Activated CD8-positive, alpha-beta memory T cell treated with anti-CD3 and anti-CD28 coated beads, Interleukin-2, amount 50 U/mL, for 48 hours (primary cell): Measurements from ENCODE around the gene LRFN5.
"Not testable (repeated sequence)": the region's sequence is repeated elsewhere in the genome, so short reads cannot be mapped to it uniquely, and the experiment has no call there.

Source experiments
- DNase-seq: peaks from one replicate; pipeline ENCODE4 v3.0.0-alpha.2; 2020

LRFN5 gene

DNA sequence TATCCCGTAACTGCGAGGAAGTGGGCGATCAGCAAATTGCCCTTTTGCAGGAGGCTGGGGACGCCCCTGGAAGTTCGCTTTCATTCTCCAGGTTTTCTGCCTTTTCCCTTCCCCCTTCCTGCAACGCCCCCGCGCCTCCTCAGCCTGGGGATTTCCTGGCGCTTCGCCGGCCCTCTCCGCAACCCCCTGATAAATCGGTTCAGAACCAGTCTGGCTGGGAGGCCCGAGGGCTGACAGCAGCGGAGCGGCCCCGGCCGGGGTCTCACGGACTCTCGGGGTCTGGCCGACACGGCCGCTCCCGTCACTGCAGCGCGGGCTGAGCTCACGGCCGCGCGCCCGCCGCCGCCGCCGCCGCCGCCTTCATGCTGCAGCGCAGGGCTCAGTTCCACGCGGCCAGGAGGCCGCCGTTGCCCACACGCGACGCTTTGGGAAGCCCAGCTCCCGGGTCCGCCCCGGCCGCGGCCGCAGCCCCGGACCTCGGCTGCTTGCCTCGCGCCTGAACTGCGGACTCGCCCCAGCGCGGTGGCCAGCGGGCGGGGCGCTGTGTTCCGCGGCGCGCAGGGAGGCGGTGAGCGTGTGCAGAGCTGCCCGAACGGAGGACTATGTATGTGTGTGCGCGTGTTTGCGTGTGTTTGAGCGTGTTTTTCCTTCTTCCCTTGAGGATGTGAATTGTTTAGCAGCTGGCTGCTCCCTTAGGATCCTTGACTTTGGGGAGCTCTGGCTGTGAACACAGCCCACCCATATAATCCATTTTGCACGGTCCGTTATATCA is at the start of gene LRFN5:
Gene LRFN5, plus strand, starts transcription at position 345 of the 772 bp plus-strand sequence.
- DNase-seq = peak; percentile 53

DNA sequence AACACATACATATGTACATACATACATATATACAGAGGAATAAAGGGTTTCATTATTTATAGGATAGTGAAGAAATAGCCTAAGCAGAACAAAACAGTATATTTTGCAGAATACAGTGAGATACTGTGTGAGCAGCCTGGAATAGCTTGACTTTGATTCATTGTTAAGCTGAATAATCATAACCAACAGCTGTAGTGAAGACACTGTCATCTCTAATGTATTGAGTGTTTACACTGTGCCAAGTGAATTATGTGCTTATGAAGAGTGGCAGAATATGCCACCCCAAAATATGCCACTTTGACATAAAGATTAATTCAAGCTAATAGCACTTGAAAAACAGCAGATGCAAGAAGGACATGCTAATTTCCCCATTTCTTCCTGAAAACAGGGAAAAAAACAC is 48.2 kb upstream of the LRFN5 start:
- no peak for DNase-seq

DNA sequence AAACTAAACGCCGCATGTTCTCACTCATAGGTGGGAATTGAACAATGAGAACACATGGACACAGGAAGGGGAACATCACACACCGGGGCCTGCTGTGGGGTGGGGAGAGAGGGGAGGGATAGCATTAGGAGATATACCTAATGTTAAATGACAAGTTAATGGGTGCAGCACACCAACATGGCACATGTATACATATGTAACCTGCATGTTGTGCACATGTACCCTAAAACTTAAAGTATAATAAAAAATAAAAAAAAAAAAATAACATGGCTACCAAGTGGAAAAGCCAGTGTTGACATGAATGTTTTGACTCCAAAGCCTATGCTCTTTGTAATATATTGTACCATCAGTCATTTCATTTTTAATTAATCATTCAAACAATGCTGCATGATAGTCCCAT is 39.8 kb upstream of the LRFN5 start:
- DNase-seq = not testable (repeated sequence)

DNA sequence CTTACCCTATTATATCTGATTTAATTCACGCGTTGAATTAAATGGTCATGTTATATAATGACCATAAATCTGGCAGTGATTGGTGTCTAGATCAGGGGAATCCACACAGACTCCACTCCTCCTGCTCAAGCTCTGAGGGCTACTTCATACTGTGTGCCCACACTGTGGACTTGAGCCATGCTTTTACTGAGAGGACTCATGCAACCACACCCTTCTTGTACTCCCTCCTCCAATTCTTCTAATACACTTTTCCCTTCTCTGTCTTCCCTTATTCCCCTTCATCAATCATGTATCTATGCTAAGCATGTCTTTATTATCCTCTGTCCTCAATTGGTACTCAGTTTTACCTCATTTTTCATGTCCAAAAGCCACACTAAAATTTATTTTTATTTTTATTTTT is 37.7 kb upstream of the LRFN5 start:
- DNase-seq = no peak

DNA sequence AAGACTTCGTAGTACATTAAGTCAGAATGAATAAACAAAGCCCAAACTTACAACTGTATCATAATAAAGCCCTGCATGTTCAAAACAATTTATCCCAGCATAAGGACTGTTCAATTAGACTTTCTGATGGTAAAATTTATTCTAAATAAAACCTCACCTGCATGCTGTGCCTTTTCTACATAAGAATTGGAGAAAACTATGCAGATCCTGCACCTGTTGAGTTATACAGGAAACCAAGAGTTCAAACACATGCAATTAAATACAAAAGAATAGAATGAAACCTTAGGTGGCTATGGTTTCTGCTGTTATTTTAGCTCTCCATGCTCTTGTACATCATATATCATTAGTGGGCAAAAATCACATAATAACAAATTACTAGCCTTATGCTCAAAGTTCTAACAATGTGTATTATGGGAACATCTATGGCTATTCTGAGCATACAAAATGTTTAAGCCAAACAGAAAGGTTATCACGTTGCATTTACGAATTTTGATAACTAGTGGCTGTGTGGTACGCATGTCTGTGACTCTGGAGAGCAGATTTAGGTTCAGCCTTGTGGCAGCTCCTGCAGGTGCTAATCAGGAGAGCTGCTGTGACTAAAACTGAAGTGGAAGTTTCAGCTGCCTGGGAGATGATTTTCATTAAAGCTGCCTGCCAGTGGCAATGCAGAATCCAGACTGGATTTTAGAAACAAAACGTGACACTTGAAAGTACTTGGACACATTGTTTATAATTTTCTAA is 36.1 kb upstream of the LRFN5 start:
- DNase-seq = no peak

DNA sequence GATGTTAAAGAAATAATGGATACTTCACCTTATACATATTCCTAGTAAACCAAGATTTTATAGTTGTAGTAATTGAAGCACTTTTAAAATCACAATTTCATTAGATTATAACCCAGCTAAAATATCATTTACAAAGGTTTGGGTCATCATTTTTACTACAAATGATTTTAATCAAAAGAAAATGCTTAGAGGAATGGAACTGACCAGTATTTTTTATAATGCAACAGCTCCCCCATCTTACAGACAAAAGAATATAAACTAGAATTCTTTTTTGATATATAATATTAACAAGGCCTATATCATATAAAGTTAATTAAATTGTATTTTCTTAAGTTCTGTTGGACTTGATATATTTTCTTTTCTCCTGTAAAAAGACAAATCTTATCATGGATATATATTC is 20.4 kb upstream of the LRFN5 start:
- DNase-seq = no peak

DNA sequence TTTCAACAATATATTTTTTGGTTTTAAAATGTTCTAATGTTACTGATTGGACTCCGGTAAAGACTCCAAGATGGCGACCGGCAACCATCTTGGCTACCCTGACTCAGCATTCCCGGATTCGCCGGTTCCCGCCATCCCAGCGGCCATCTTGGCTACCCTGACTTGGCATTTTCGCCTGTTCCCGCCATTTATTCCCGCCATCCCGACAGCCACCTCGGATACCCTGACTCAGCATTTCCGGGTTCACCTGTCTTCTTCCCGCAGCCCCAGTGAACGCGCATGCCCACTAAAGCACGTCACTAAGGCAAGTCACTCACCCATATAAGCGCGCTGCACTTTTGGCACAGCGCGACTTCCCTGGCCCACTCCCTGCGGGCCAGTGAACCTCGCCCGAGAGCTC is 9.0 kb upstream of the LRFN5 start:
- DNase-seq = no peak

DNA sequence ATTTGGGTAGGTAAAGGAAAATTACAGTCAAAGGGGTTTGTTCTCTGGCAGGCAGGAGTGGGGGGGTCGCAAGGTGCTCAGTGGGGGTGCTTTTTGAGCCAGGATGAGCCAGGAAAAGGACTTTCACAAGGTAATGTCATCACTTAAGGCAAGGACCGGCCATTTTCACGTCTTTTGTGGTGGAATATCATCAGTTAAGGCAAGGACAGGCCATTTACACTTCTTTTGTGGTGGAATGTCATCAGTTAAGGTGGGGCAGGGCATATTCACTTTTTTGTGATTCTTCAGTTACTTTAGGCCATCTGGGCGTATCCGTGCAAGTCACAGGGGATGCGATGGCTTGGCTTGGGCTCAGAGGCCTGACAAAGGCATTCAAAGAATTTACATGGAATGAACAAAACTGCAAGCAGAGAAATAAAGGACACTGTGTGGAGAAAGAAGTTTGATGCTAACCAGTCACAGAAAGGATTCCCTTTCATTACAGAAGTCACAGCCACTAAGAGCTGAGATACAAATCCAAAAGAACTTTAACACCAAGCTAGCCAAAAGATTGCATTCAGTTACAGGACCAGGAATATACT is 6.8 kb upstream of the LRFN5 start:
- DNase-seq = not testable (repeated sequence)

DNA sequence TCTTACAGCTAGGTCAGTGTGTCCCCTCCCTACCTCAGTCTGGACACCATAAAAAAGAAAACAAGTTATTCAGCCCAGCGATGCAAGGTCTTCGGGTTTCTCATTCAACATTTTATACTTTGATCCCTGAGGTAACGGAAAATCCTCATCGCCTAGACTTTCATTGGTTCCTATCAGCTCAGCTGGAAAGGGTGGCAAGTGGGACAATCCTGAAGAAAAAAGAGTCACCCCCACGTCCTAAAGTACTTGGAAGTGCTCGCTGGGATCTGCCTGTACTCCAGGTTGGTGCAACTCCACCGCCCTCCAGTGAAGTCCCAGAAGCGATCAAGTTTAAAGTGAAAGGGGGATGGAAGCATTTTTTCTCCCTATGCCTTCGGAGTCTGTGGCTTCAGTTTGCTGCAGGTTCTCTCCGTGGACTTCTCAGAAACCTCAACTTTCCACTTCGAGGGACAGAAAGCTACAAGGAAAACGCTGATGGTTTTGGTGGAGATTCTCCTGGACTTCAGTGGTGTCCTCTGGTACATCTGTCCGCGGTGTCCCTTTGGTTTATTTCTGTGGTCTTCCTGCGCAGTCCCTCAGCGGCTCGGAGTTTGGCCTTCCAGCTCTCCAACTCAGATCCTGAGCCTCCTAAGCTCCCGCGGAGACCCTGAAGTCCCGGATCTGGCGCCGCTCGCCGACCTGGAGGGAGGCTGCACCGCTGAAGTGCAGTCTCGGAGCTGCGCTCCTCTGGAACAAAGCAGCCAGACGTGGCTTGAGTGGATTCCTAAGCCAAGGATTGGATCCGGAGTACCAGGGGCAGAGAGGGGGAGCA is 1.8 kb upstream of the LRFN5 start:
- peak; percentile 51 for DNase-seq

DNA sequence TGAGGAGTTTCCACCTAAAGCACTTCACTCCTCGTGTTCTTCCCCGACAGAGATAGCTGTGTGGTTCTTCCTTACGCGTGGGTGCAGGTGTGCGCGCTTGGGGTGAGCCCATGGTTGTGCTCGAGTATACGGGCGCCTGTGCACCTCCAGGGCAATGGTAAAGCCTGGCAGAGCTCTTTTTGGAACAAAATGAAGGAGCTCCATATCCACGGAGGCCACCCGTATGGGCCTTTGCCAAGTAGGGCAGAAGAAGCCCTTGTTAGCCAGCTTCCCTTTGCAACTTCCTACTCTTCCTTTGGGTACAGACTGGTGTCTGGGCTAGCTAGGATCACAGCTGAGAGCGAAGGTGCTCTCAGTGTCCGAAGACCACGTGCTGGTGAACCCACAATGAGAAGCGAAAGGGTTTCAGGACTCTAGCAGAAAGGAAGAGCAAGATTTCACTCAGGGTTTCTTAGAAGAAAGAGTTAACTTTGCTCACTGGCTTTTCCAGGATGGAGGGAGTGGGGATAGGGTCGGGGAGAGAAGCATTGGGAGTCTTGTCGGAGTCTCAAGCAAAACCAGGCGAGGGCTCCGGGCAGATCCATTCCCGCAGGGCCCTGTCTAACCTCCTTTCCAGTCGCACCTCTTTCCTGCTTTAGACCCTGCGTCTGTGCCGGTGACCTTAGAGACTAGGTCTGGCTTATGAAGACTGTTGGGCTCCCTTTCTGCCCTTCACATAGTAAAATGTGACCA is 960 bp upstream of the LRFN5 start:
- peak; percentile 50 for DNase-seq

DNA sequence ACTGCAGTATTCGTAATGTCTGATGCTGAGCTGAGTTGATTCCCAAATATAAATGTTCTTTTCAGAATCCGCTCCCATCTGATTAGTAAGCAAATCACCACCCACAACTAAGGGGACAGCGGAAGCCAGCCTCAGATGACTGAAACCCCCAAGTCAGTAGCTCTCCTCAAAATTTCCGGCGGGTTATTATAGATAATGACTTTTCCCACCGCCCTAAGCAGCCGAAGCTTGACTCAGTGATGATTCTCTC is 469 bp upstream of the LRFN5 start:
- no peak for DNase-seq

DNA sequence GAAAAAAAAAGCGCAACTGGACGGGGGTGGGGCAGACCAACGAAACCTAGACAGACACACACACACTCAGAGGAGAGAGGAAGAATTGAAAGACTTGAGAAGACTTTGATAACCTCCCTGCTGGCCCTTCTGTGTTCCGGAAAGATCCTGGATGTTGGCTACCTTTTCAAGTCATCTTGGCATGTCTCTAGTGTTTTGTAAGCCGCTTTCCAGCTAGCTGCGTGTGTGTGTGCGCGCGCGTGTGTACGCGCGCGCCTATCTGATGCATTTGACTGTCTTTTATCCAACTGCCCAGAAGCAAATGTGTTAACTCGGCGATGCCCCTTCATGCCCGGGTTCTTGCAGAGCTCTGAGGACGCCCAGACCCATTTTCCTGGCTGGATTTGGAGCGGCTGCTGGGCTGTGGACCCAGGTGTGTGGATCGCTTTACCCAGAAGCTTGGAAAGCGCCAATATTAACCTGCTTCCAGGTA is 664 bp downstream of the LRFN5 start:
- DNase-seq = no peak

DNA sequence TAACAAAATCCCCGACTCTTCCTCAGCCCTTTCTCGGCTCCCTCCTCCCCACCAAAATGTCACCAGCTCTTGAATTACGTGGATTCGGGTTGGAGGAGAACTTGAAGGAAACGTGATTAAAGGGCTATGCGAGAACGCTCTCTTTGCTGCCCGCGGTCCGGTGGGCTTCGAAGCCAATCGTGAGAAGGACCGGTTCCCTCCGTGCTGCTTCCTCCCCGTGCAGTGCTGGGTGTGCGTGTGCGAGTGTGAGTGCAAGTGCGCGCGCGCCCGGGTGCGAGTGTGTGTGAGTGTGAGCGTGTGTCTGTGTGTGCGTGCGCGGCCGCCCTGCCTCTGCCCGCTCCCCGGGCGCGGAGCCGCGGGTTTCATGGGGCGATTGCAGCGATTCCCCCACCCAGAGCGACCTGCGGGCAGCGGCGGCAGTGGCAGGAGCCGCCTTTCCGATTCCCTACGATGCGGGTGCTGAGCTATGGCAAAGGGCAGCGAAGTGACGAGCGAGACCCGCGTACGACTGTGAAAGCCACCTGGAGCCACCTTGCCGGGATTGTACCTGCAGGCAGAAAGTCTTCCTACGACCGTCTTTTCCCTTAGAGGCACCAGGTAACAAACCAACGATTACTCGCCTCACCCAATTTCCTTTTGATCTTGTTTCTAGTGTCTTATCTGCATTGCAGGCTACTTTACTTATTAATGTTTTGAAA is 1.4 kb downstream of the LRFN5 start:
- peak; percentile 48 for DNase-seq

DNA sequence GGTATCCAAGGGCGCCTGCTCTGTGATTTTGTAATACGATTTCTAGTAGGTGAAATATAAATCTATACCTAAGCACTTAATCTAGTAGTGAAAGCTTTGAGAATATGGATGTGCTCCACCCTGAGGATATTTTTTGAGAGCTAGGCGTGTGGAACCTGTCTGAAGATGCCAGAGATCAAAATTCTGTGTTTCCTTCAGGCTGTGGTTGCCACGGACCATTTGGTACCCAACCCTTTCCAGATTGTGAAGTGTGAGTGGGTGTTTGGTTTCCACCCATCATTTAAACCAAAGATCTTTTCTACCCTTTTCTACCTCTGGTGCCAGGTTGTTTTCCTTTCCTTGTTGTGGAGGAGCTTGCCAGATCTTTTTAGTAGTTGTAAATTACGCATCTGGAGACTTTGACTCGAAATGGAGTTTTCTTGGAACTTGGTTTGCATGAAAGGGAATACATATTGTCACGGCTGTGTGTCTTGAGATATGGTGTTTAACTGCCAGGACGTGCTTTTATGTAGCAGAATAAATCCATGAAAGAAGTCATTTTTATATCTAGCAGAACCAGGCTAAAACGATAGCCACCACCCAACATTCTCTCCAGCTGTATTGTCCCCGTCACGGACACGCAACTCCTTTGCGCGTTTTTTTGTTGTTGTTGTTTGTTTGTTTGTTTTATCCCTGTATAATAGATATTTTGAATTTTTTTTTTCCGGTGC is 2.2 kb downstream of the LRFN5 start:
- no peak for DNase-seq

DNA sequence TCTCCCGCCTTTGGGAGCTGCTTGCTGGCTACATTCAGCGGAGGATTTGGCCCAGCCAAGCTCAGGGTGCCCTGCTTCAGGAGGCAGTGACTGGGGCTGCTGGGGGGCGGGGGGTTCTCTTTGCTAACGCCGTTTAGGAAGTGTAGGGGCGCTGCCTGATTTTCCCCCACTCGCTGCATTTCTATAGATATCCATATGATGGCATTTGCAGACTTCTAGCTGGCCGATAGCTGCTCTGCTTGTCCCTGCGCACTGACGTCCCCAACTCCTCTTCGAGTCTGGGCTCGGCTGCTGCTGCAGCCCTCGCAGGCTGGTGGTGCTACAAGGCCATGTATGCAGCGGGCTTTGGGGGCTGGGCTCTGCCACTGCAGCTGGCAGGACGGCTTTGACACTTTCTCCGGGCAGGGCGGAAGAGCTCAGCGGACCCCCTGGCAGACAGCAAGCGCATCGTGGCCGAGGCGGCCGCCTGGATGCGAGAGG is 3.1 kb downstream of the LRFN5 start:
- DNase-seq = peak; percentile 57

DNA sequence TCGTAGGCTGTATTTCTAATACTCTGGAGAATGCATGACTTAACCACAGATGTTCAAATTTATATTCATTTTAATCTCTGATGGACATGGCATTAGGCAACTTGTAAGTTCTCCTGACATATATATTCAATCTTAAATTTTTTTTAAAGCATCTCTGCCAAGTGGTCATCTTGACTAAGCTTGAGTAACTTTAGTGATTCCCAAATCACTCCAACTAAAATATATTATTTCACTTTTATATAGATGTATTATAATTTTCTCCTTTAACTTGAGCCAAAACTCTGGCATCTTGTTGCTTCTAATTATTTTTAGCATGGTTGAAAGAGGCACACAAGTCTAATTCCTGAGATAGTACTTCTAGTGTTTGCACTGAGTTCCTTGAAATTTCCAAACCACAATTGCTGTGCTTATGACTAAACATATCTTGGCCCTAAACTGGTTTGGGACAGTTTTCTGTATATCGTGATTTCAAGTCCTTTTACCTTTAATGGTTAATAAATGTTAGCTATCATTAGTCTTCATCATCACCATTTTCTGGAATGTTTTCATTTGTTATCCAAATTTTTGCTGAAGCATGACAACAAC is 8.4 kb downstream of the LRFN5 start:
- DNase-seq = no peak

DNA sequence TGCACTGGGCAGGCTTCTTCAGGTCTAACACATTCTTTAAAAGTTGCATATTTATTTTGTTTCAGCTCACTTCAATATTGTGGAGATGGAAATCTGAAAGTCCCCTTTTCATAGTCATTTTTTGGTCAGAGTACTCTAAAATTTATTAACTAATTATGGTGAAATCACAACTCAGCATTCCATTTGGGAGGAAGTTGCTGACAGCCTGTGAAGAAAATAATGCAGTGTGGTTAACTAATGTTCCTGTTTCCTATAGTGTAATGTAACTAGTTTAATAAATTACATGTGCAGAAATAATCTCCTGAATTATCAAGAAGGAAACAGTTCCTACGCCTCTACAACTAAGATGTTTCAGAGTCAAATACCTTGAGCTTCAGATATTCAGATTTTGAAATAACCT is 17.1 kb downstream of the LRFN5 start:
- no peak for DNase-seq

DNA sequence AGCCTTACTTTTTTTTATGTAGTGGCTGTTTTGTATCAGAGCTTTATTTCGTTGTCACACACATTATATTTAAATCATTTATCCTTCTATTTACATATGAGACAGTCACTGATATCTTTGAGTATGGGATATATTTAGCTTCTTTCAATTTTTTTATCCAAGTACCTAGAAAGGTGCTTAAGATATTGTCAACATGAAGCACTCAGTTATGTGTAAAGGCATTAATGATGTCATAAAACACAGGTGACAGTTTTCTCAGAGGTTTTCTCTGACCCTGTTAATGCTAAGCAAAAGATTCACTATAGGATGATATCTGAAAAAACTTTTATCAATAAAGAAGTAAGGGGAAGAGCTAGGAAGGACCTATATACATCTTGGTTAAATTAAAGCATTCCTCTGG is 23.2 kb downstream of the LRFN5 start:
- DNase-seq = no peak

DNA sequence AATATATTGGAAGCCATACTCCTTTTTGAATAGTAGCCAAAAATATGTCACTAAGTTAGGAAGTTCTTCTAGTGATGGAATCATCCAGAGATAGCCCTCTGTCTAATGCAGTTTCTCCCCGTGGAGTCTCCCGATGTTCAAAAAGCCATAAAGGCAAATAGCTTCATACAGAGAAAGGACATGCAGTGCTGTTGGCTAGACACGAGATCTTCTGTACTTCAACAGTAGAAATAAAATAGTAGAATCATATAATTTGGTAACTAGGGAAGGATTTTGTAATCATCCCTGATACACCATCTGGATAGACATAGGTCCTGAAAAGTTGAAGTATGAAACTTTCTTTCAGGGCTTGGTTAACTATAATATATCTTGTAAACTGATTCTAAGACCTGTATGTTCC is 27.6 kb downstream of the LRFN5 start:
- no peak for DNase-seq

DNA sequence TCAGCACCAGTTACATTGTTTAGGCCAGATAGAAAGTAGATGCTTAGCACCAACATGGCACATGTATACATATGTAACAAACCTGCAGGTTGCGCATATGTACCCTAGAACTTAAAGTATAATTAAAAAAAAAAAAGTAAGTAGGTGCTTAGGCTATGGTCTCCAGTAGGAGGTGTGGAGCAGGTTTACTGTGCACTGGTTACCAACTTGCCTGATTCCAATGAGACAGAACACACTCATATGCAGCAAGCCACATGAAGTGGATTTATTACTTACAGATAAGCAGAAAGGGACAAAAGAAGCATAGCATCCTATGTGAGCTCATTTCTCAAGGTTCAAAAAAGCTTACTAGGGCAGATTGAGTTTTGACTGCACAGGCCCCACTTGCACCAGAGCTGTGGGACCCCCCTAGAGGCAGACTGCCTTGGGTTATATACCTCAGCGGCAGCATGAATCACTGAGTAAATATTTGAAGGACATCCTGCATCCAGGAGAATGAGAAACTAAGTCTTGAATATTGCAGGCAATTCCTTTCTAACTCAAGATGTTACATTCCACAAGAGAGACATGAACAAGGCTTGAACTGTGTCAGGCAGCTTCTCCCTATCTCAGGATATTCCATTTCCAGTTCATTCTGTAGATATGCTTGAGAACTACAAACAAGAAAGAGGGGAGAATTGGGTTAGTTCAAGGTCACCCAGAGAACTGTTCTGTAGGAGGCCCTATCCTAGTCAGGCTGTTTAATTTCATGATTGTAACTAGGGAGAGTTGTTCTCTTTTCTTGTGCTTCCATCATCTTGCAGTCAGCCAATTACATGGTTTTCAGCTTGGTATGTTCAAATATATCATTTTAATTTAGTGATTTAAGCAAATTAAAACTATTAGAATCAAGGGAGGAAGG is 30.1 kb downstream of the LRFN5 start:
- DNase-seq = no peak
